HUES48 (cell line): Measurements from ENCODE around the gene MATN3.
A peak's percentile ranks its signal among the peaks of the same experiment; 100 is the strongest.
"Not testable (repeated sequence)": the region's sequence is repeated elsewhere in the genome, so short reads cannot be mapped to it uniquely, and the experiment has no call there.

Experiments used
- H3K27ac ChIP-seq: one replicate; pipeline ENCODE4 v1.7.0; 2013; ENCODE audit warnings: low read depth, low read length, inconsistent platforms
- H3K27me3 ChIP-seq: 2 replicates; pipeline ENCODE4 v1.6.1; 2013; ENCODE audit warnings: mild to moderate bottlenecking, low read length; ENCODE audit not compliant: control insufficient read depth, insufficient read depth
- H3K36me3 ChIP-seq: 2 replicates; pipeline ENCODE4 v1.6.1; 2013; ENCODE audit warnings: low read length; ENCODE audit not compliant: control insufficient read depth, insufficient read depth
- H3K4me1 ChIP-seq: 2 replicates; pipeline ENCODE4 v1.6.1; 2013; ENCODE audit warnings: mild to moderate bottlenecking, low read length; ENCODE audit not compliant: control insufficient read depth, insufficient read depth
- H3K4me3 ChIP-seq: 2 replicates; pipeline ENCODE4 v1.5.1; 2013; ENCODE audit warnings: mild to moderate bottlenecking, low read depth, low read length
- H3K9ac ChIP-seq: 2 replicates; pipeline ENCODE4 v1.6.1; 2013; ENCODE audit warnings: mild to moderate bottlenecking, low read depth, low read length, moderate library complexity
- H3K9me3 ChIP-seq: 2 replicates; pipeline ENCODE4 v1.6.1; 2013; ENCODE audit warnings: low read length; ENCODE audit not compliant: control insufficient read depth, insufficient read depth

MATN3 gene

DNA sequence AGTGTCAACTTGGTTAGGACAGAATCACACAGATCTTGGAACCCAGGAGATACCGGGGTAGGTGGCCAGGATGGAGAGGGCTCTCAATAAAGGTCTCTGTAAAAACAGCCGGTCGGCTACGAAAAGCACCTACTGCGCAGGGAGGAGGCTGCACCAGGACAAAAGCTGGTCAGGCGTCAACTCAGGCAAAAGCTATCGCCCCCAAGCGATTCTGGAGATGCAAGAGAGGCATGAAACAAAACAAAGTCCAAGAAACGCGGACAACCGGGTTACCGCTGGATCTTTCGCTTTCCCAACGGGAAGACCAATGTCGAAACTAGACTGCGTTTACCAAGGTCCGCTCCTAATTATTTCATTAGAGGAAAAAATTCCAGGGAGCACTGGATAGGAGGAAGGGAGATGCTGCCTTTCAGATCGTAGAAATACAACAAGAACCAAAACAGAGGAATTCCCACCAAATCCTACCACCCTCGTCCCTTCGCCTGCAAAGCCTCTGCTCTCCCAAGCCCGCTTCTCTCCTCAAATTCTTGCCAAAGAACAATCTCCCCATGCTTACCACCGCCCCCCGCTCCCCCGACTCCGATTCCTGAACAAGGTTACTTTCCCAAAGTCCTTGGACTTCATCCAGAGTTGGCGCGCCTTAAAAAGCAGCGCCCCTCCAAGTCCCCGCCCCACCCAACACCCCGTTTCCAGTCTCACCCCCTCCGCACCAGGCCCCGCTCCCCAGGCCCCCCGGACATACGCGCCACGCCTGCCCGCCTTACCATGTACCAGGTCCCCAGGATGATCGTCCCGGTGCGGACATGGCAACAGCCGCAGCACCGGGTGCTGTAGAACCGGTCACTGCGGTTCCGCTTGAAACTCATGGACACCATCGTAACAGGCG is 38.4 kb upstream of the MATN3 start:
- no peaks in the 10 kb centered on the region for H3K36me3 ChIP-seq
- H3K9ac ChIP-seq, result peak overlapping the region; percentile 74
- peaks cover 21% of the 10 kb centered on the region for H3K4me1 ChIP-seq
- peak overlapping the region; percentile 85 for H3K4me3 ChIP-seq
- H3K27ac ChIP-seq, result peak overlapping the region; percentile 89
- no peaks in the 10 kb centered on the region for H3K9me3 ChIP-seq
- H3K27me3 ChIP-seq, result no peaks in the 10 kb centered on the region

DNA sequence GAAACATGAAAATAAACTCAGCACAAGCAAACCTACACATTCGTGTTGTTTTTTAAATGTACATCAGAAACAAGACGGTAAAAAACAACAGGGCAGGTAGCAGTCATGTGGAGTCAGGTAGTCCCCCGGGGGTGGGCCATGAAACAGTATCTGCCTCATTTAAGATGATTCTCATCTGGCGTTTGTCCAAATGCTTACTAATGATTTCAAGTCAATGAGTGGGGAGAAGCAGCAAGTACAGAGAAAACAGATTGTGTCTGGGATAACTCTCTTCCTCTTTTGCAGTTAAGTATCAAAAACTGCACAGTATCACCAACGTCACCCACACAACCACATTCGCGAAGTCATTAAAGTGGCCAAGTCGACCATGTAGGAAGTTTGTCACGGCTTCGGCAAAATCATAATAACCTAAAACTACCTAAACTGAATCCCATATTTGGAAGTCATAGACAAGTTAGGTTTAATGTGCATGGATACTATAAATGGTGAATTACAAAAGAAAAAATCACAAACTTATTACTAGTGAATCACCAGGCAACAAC is 37.7 kb upstream of the MATN3 start:
- Histone ChIP-seq H3K27ac (peak overlapping the region; percentile 89), H3K36me3 (0 out of 2 replicates have a peak, but pooled peaks cover 3% of the 10 kb centered on the region), H3K9me3 (no peaks in the 10 kb centered on the region), H3K9ac (peak overlapping the region; percentile 74), H3K27me3 (no peaks in the 10 kb centered on the region), H3K4me1 (peaks cover 21% of the 10 kb centered on the region), H3K4me3 (peak overlapping the region; percentile 85)

DNA sequence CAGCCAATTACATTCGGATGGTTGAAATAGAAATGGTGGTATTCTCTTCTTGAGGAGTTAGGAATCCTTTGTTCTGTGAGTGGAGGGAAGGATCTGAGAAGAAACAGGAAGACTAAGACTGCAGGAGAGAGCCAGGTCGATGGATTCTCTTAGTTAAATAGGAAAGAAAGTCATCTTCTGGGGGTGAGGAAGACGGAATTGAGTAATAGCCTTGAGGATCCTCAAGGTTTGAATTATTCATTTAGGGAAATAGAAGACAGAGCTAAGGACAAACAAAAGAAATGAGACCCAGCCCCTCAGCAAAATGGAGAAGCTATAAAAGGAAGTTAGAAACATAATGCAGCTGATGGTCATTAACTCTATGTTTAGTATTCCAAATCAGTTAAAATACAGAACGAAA is 37.2 kb upstream of the MATN3 start:
- no peaks in the 10 kb centered on the region for H3K9me3 ChIP-seq
- peak overlapping the region; percentile 74 for H3K9ac ChIP-seq
- peak overlapping the region; percentile 89 for H3K27ac ChIP-seq
- no peaks in the 10 kb centered on the region for H3K27me3 ChIP-seq
- H3K4me3 ChIP-seq, result peak overlapping the region; percentile 85
- peaks cover 21% of the 10 kb centered on the region for H3K4me1 ChIP-seq
- H3K36me3 ChIP-seq, result 0 out of 2 replicates have a peak, but pooled peaks cover 3% of the 10 kb centered on the region

DNA sequence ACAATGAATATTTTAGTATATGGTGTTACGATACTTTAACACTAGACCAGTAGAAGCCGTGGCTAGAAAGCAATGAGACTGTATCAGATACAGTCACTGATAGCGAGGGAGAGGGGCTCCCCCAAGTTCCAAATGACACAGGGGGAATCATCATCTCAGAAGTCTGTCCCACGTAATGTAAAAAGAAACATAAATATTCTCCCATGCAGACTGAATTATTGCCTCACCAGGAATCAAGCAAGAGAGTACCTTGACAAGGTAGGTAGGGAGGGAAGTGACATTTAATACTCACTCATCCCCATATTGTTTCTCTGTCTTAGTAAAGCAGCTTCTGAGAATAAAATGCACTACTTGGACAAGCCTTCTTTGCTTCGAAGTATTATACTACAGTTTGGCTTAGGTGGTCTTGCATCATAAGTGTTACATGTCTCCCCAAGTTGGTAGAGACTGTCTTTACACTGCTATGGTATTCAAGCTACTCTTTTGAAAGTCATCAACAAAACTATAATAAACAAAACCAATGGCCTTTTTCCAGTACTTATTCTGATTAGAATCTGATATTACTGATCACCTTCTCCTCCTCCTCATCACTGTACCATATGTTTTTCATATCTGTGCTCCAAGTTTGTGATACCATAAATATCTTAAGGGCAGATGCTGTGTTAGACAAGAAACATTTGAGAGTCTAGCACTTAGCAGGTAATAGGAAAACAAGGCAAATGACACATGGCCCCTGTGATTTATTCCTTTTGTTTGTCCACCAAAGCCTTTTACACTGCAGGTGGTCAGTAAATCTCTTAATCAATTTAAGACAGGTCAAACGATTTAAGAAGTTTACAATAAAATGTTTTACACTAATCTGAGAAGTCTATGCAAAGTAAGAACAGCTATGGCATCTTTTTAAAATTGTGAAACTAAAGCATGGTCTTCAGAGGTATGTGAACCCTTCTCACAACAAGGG is 36.3 kb upstream of the MATN3 start:
- Histone ChIP-seq H3K9ac (peak overlapping the region; percentile 74), H3K4me3 (peak overlapping the region; percentile 85), H3K27ac (peak overlapping the region; percentile 89), H3K9me3 (no peaks in the 10 kb centered on the region), H3K36me3 (0 out of 2 replicates have a peak, but pooled peaks cover 3% of the 10 kb centered on the region), H3K4me1 (peaks cover 21% of the 10 kb centered on the region), H3K27me3 (no peaks in the 10 kb centered on the region)

DNA sequence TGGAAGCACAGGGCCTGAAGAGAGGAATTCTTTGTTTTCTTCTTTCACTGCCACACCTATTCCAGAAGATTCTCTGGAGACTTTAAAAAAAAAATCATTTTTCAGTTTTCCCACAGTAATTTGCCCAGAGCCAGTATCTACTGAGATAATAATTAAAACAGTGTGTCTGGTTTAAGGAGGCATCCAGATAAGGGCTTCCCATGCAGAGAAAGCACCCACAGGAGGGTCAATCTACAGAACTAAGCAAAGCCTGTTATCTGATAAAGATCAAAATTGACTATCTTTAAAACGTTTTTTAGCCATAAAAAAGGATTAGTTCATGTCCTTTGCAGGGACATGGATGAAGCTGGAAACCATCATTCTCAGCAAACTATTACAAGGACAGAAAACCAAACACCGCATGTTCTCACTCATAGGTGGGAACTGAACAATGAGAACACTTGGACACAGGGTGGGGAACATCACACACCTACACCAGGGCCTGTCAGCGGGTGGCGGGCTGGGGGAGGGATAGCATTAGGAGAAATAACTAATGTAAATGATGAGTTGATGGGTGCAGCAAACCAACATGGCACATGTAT is 33.3 kb upstream of the MATN3 start:
- not testable (repeated sequence) for H3K27me3 ChIP-seq, H3K9me3 ChIP-seq, H3K27ac ChIP-seq, H3K9ac ChIP-seq, H3K4me3 ChIP-seq
- peaks cover 15% of the 10 kb centered on the region for H3K36me3 ChIP-seq
- H3K4me1 ChIP-seq, result peaks cover 17% of the 10 kb centered on the region

DNA sequence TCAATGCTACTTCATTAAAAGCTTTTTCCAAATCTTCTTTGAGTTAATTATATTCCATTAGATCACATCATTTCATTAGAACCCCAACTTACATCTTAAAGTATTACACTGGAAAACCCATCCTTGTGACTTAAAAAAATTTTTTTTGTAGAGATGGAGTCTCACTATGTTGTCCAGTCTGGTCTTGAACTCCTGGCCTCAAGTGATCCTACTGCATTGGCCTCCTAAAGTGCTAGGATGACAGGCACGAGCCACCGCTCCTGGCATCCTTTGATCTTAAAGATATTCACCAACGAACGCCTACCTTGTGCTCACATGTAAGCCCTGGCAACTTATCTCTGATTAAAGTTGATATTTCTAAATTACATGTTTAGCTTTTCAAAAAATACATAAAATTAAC is 32.3 kb upstream of the MATN3 start:
- H3K27ac ChIP-seq, result no peak overlapping the region
- H3K27me3 ChIP-seq, result no peaks in the 10 kb centered on the region
- H3K4me3 ChIP-seq, result no peak overlapping the region
- no peaks in the 10 kb centered on the region for H3K9me3 ChIP-seq
- peaks cover 25% of the 10 kb centered on the region for H3K36me3 ChIP-seq
- H3K9ac ChIP-seq, result no peak overlapping the region
- H3K4me1 ChIP-seq, result peaks cover 17% of the 10 kb centered on the region

DNA sequence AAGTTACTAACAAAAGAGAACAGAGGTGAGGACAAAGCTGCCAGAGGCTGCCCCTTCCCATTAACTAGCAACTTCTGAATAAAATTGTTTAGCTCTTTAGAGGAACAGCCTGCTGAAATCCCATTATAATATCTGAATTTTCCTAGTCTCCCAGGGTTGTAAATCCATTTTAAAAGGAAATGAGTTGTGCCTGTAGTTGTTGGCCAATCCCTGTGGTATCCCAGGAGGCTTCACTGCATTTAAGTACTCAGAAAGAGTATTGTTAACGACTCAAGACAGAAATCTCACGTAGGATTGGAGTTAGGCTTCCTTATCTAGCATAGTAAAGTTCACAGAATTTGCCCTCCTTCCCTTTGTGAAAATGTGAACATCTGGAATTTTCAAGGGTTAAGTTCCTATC is 30.1 kb upstream of the MATN3 start:
- no peaks in the 10 kb centered on the region for H3K27me3 ChIP-seq
- H3K36me3 ChIP-seq, result peaks cover 47% of the 10 kb centered on the region
- no peaks in the 10 kb centered on the region for H3K9me3 ChIP-seq
- no peak overlapping the region for H3K9ac ChIP-seq
- H3K4me3 ChIP-seq, result no peak overlapping the region
- no peaks in the 10 kb centered on the region; the same call in 1 of the 2 replicates for H3K4me1 ChIP-seq
- no peak overlapping the region for H3K27ac ChIP-seq

DNA sequence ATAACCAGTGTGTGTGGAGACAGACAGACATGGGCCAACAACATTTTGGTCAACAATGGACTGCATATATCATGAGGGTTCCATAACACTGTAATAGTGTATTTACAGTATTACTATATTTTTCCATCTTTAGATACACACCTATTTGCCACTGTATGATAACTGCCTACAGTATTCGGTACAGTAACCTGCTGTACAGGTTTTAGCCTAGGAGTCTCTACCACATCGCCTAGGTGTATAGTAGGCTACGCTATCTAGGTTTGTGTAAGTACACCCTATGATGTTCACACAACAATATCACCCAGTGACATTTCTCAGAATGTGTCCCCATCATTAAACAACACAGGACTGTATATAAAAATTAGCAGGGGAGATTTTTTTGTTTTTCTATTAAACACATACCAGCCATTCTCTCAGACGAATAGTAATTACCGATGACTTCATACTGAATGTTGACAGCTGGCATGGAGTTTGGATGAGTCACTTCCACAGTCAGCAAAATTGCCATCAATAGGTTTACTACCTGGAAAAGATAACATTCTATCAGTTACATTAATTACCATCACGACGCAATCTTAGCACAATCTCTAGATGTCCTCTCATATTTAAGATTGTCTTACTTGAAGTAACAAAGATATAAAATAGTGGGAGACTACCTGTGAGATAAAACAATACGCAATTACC is 28.2 kb upstream of the MATN3 start:
- peaks cover 66% of the 10 kb centered on the region for H3K36me3 ChIP-seq
- H3K27ac ChIP-seq, result no peak overlapping the region
- H3K9me3 ChIP-seq, result no peaks in the 10 kb centered on the region
- H3K4me3 ChIP-seq, result no peak overlapping the region
- H3K27me3 ChIP-seq, result no peaks in the 10 kb centered on the region
- H3K4me1 ChIP-seq, result no peaks in the 10 kb centered on the region; the same call in 1 of the 2 replicates
- H3K9ac ChIP-seq, result no peak overlapping the region

DNA sequence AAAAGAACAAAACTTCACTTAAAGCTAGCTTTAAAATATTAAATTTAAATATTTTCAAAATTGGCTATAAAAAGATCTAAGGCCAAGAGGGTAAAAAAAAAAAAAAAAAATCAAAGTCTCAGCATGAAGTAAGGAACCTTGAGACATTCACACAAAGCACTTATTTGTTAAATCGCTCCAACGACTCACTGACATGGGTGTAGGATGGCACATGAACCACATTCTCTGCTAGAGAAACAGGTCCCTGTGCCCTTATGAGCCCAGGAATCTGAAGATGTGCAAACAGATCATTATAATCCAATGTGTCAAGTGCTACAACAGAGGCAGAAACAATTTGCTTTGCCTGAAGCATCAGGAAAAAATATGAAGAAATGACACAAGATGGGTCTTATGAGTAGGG is 25.2 kb upstream of the MATN3 start:
- no peak overlapping the region for H3K9ac ChIP-seq
- H3K36me3 ChIP-seq, result peaks cover 92% of the 10 kb centered on the region
- peaks cover 3% of the 10 kb centered on the region; the same call in 1 of the 2 replicates for H3K4me1 ChIP-seq
- no peak overlapping the region for H3K4me3 ChIP-seq
- no peak overlapping the region for H3K27ac ChIP-seq
- no peaks in the 10 kb centered on the region for H3K9me3 ChIP-seq
- H3K27me3 ChIP-seq, result no peaks in the 10 kb centered on the region
